IMR-90 (cell line): ENCODE data around the gene ACSM3. TPM values are rescaled to one million over a fixed set of nuclear protein-coding genes. Genes with fewer than 3 reads are reported as not detected.
"Not testable (repeated sequence)": the region's sequence is repeated elsewhere in the genome, so short reads cannot be mapped to it uniquely, and the experiment has no call there.

Experiments used
- ATAC-seq: fragments of 200-7000 bp; cut with Tn5 transposase; 2 replicates; pipeline ENCODE4 v1.9.1; 2020; ENCODE audit warnings: low read depth, mild to moderate bottlenecking, moderate library complexity
- BruUV-seq: library from RNA; stranded (reverse); fragments of 400-500 nt; replicated peaks from 2 replicates; lab custom pipeline; 2021; lab: Mats Ljungman, UMichigan
- CTCF ChIA-PET: fragments of 300-600 bp; formaldehyde crosslinking; extraction: SDS; loops from one replicate; lab custom pipeline; 2021; ENCODE audit warnings: antibody characterized with exemption; lab: Yijun Ruan, JAX
- POLR2A ChIA-PET: fragments of 300-600 bp; sonication (Branson Sonifier 250); formaldehyde crosslinking; loops from one replicate; lab custom pipeline; 2022; ENCODE audit warnings: antibody characterized with exemption; ENCODE audit not compliant: unreplicated experiment; lab: Charles Lee
- DNase-seq: peaks from one replicate; pipeline ENCODE4 v3.0.0; 2013
- H2AFZ ChIP-seq: replicated peaks from 2 replicates; pipeline ENCODE3; 2013; ENCODE audit warnings: low read length, mild to moderate bottlenecking; ENCODE audit not compliant: poor library complexity
- H2AK5ac ChIP-seq: 2 replicates; pipeline ENCODE4 v1.6.1; 2013; ENCODE audit warnings: low read depth, low read length, inconsistent platforms
- H2AK9ac ChIP-seq: replicated peaks from 2 replicates; pipeline ENCODE3; 2013; ENCODE audit warnings: mild to moderate bottlenecking, low read depth, low read length, moderate library complexity; ENCODE audit not compliant: poor library complexity
- H2BK120ac ChIP-seq: 2 replicates; pipeline ENCODE4 v1.6.1; 2013; ENCODE audit warnings: low read depth, low read length, inconsistent platforms
- H2BK15ac ChIP-seq: 3 replicates; pipeline ENCODE4 v1.6.1; 2013; ENCODE audit warnings: low read depth, low read length, inconsistent platforms
- H2BK20ac ChIP-seq: 2 replicates; pipeline ENCODE4 v1.6.1; 2013; ENCODE audit warnings: low read depth, mild to moderate bottlenecking, inconsistent platforms, low read length, moderate library complexity
- H2BK5ac ChIP-seq: 2 replicates; pipeline ENCODE4 v1.6.1; 2013; ENCODE audit warnings: mild to moderate bottlenecking, low read depth, low read length, inconsistent platforms; ENCODE audit not compliant: poor library complexity, severe bottlenecking
- H3K14ac ChIP-seq: replicated peaks from 2 replicates; pipeline ENCODE4 v1.6.1; 2013; ENCODE audit warnings: low read depth, low read length, inconsistent platforms
- H3K18ac ChIP-seq: 2 replicates; pipeline ENCODE4 v1.6.1; 2013; ENCODE audit warnings: low read depth, low read length, control low read depth
- H3K23ac ChIP-seq: 2 replicates; pipeline ENCODE4 v1.6.1; 2013; ENCODE audit warnings: low read depth, low read length, inconsistent platforms
- H3K27ac ChIP-seq: 2 replicates; pipeline ENCODE4 v1.5.1; 2013; ENCODE audit warnings: mild to moderate bottlenecking, control low read depth, low read length; ENCODE audit not compliant: insufficient read depth
- H3K27me3 ChIP-seq: 2 replicates; pipeline ENCODE4 v1.6.1; 2013; ENCODE audit warnings: low read length; ENCODE audit not compliant: control insufficient read depth, insufficient read depth
- H3K36me3 ChIP-seq: 2 replicates; pipeline ENCODE4 v1.6.1; 2013; ENCODE audit warnings: low read length, mixed read lengths; ENCODE audit not compliant: control insufficient read depth, insufficient read depth
- H3K4ac ChIP-seq: 2 replicates; pipeline ENCODE4 v1.6.1; 2013; ENCODE audit warnings: low read depth, low read length, inconsistent platforms
- H3K4me1 ChIP-seq: 2 replicates; pipeline ENCODE4 v1.6.1; 2013; ENCODE audit warnings: low read length, mixed read lengths; ENCODE audit not compliant: control insufficient read depth, insufficient read depth
- H3K4me2 ChIP-seq: 2 replicates; pipeline ENCODE4 v1.6.1; 2013; ENCODE audit warnings: low read depth, mild to moderate bottlenecking, control low read depth, low read length, moderate library complexity
- H3K4me3 ChIP-seq: 2 replicates; pipeline ENCODE4 v1.5.1; 2013; ENCODE audit warnings: low read depth, mild to moderate bottlenecking, control low read depth, low read length, moderate library complexity; ENCODE audit not compliant: insufficient read depth
- H3K56ac ChIP-seq: 2 replicates; pipeline ENCODE4 v1.6.1; 2013; ENCODE audit warnings: low read length, inconsistent platforms; ENCODE audit not compliant: insufficient read depth; ENCODE audit errors: extremely low read depth
- H3K79me1 ChIP-seq, 2 experiments: 2 replicates each; pipeline ENCODE4 v1.6.1; 2013; ENCODE audit warnings: low read length in 2 of 2, inconsistent platforms in 1 of 2, low read depth in 1 of 2
- H3K9ac ChIP-seq: 2 replicates; pipeline ENCODE4 v1.6.1; 2013; ENCODE audit warnings: low read depth, low read length, control low read depth
- H3K9me1 ChIP-seq: 2 replicates; pipeline ENCODE4 v1.6.1; 2013; ENCODE audit warnings: low read length, inconsistent platforms; ENCODE audit not compliant: insufficient read depth
- H3K9me3 ChIP-seq: 2 replicates; pipeline ENCODE4 v1.6.1; 2013; ENCODE audit warnings: low read length; ENCODE audit not compliant: control insufficient read depth, insufficient read depth
- H4K20me1 ChIP-seq: 2 replicates; pipeline ENCODE4 v1.6.1; 2013; ENCODE audit warnings: low read length, inconsistent platforms; ENCODE audit not compliant: insufficient read depth
- H4K5ac ChIP-seq: 2 replicates; pipeline ENCODE4 v1.6.1; 2013; ENCODE audit warnings: mild to moderate bottlenecking, low read depth, low read length, control low read depth
- H4K8ac ChIP-seq, 2 experiments: 2 replicates each; pipeline ENCODE4 v1.6.1; 2013; ENCODE audit warnings: low read depth in 2 of 2, low read length in 2 of 2, control low read depth in 1 of 2, inconsistent platforms in 1 of 2
- H4K91ac ChIP-seq: 2 replicates; pipeline ENCODE4 v1.6.1; 2013; ENCODE audit warnings: low read depth, low read length, inconsistent platforms; ENCODE audit not compliant: insufficient read depth
- whole genome bisulfite sequencing, 2 experiments: methylation state at CpG; one replicate each; pipeline versions ENCODE4 v1.1.5 to v1.1.7; 2013; ENCODE audit warnings: missing lambda C conversion rate in 2 of 2; ENCODE audit not compliant: insufficient read length in 1 of 2; ENCODE audit errors: extremely low coverage in 2 of 2; 5-methylcytosine and 5-hydroxymethylcytosine counted together
- dilution Hi-C: fragments of 300-500 bp; cut with HindIII; formaldehyde crosslinking; loops from one replicate; pipeline ENCODE4 v1.14.3; 2018; ENCODE audit warnings: low sequenced_read_pairs; ENCODE audit not compliant: unreplicated experiment
- in situ Hi-C: fragments of 300-500 bp; cut with MboI; formaldehyde crosslinking; loops from 3 replicates; pipeline ENCODE4 v1.14.3; 2019; ENCODE audit warnings: low sequenced_read_pairs, inconsistent platforms, mixed read lengths
- intact Hi-C: fragments of 100-400 bp; cut with micrococcal nuclease; formaldehyde crosslinking; loops from 2 replicates; pipeline ENCODE4 v1.10.0; 2022
- polyA plus RNA-seq, 3 experiments: library from polyadenylated mRNA; depleted of rRNA; stranded (reverse); fragments of >200 nt; gene quantifications; 2 replicates each; pipeline ENCODE4 v1.2.3, GENCODE V29; 2012; ENCODE audit warnings: low replicate concordance in 1 of 3
- total RNA-seq: library from RNA; depleted of rRNA; stranded (reverse); fragments of >200 nt; gene quantifications from 2 replicates; pipeline ENCODE4 v1.2.3, GENCODE V29; 2012

Gene ACSM3
- total and polyA plus RNA-seq, 2 of the 4 experiments (the other 2 are of a cell fraction): 0.50 to 0.54 TPM

DNA sequence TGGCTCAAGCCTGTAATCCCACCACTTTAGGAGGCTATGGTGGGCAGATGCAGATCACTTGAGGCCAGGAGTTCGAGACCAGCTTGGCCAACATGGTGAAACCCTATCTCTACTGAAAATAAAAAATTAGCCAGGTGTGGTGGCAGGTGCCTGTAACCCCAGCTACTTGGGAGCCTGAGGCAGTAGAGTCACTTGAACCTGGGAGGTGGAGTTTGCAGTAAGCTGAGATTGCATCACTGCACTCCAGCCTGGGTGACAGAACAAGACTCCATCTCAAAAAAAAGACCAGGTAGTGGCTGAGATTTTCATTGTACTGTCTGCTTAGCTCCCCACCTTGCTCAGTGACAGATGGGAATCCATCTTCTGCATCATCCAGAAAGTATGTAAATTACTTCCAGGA is 634 bp downstream of the ACSM3 start:
- H4K5ac ChIP-seq, H3K36me3 ChIP-seq, H3K27ac ChIP-seq, H3K4me3 ChIP-seq, H2BK20ac ChIP-seq, H4K20me1 ChIP-seq, intact Hi-C loops, H2BK15ac ChIP-seq, H3K79me1 ChIP-seq, POLR2A ChIA-PET, CTCF ChIA-PET, H2AK5ac ChIP-seq, dilution Hi-C loops, H3K9me1 ChIP-seq, H2AK9ac ChIP-seq, H3K14ac ChIP-seq, H3K4ac ChIP-seq, H4K91ac ChIP-seq, H2AFZ ChIP-seq, H3K27me3 ChIP-seq, DNase-seq, H3K4me2 ChIP-seq, ATAC-seq, H4K8ac ChIP-seq, H3K23ac ChIP-seq, BruUV-seq, H3K56ac ChIP-seq, H3K9ac ChIP-seq, H2BK120ac ChIP-seq, H3K4me1 ChIP-seq, H3K9me3 ChIP-seq, H3K18ac ChIP-seq, in situ Hi-C loops, H2BK5ac ChIP-seq: not testable (repeated sequence)
- WGBS, 2 experiments: no CpG with 5 or more reads among the region's 1 CpG
